ENCODE results near the gene HEXIM2.

The HEXIM2 gene

DNA sequence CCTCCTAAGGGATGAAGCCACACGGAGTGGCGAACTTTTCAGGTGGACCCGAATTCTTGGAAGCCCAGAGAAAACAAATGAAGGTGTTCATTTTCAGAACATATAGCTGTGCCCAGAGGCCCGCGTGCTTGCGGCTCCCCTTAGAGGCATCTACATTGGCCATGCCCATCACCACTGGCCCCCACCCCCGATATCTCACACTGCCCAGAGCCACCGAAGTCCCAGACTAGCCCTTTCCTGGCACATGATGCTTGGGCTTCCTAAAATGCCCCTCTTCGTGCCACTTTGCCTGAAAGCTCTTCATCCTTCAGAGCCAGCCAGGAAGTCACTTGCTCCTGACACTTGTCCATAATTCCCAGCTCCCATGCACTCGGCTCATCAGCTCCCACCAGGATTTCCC, 15.5 kb upstream of the HEXIM2 start:
- Histone ChIP-seq H3K4me3 (ENCODE audit: low read length in 2 of 2) (peak overlapping the region in 1 of 2 donors; percentile 98), H3K27ac (ENCODE audit: low read length) (peak overlapping the region; percentile 99), H3K9ac (ENCODE audit: low read length in 2 of 2) (peak overlapping the region in 1 of 2 donors; percentile 99)

DNA sequence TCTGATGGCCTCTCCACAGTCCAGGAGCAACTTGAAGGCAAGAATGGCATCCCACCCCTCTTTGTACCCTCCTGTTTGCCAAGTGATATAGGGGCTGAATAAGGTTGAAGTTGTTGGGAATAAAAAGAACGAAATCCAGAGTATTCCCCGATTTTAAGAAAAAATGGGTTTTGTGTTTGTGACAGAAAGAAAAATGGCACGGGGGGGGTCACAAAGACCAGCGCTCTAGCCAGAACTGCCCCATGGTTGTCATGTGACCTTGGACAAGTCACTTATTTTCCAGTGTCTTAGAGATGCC, 15.1 kb upstream of the HEXIM2 start:
- Histone ChIP-seq H3K9ac (ENCODE audit: low read length in 2 of 2) (peak overlapping the region; percentile 88 to 99), H3K4me1 (ENCODE audit: control insufficient read depth, insufficient read depth, low read length) (peaks cover 44% of the 10 kb centered on the region), H3K9me3 (ENCODE audit: control insufficient read depth in 2 of 2, low read length in 2 of 2) (no peaks in the 10 kb centered on the region), H3K4me3 (ENCODE audit: low read length in 2 of 2) (peak overlapping the region; percentile 82 to 98), H3K27me3 (ENCODE audit: control insufficient read depth in 1 of 2, insufficient read depth in 2 of 2, low read length in 2 of 2) (no peaks in the 10 kb centered on the region), H3K36me3 (ENCODE audit: control insufficient read depth in 2 of 2, insufficient read depth in 2 of 2, low read length in 2 of 2) (no peaks in the 10 kb centered on the region), H3K27ac (ENCODE audit: low read length) (peak overlapping the region; percentile 99)

More for the DNA sequence above, 15.5 kb upstream of the HEXIM2 start:
- no peaks in the 10 kb centered on the region for H3K36me3 ChIP-seq (ENCODE audit: control insufficient read depth in 2 of 2, insufficient read depth in 2 of 2, low read length in 2 of 2)
- H3K4me1 ChIP-seq (ENCODE audit: control insufficient read depth, insufficient read depth, low read length), result peaks cover 40% of the 10 kb centered on the region
- no peaks in the 10 kb centered on the region for H3K27me3 ChIP-seq (ENCODE audit: control insufficient read depth in 1 of 2, insufficient read depth in 2 of 2, low read length in 2 of 2)
- H3K9me3 ChIP-seq (ENCODE audit: control insufficient read depth in 2 of 2, low read length in 2 of 2), result no peaks in the 10 kb centered on the region

DNA sequence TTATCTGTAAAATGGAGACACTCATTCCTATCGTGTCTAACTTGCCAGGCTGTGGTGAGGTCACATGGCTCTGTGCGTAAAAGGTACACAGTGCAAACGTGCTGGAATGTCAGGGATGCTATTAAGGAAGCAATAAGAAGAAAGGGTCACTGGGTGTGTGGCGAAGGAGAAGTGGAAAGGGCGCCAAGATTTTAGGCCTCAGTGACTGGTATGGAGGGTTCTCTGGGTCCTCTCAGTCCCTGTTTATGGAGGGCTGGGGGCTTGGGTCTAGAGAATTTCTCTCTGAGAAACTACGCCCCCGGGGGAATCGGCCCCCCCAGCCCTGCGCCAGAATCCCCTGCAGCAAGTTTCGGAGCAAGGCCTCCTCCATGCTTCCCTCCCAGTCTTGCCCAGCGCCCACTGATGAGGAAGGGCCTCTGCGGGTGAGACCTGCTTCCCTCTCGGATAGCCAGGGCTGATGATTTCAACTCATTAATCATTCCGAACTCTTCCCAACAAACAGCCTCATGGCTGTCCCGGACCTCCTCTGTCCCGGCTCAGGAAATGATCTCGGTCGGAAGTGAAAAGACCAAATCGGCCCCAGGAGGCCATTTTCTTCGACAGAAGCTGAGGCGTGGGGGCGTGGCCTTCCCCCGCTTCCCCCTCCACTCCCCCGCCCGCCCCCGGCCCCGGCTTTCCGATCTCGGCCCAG, 14.6 kb upstream of the HEXIM2 start:
- peak overlapping the region; percentile 82 to 98 for H3K4me3 ChIP-seq (ENCODE audit: low read length in 2 of 2)
- H3K27me3 ChIP-seq (ENCODE audit: control insufficient read depth in 1 of 2, insufficient read depth in 2 of 2, low read length in 2 of 2), result no peaks in the 10 kb centered on the region
- H3K9ac ChIP-seq (ENCODE audit: low read length in 2 of 2), result peak overlapping the region; percentile 99
- no peaks in the 10 kb centered on the region for H3K36me3 ChIP-seq (ENCODE audit: control insufficient read depth in 2 of 2, insufficient read depth in 2 of 2, low read length in 2 of 2)
- H3K27ac ChIP-seq (ENCODE audit: low read length), result peak overlapping the region; percentile 99
- H3K9me3 ChIP-seq (ENCODE audit: control insufficient read depth in 2 of 2, low read length in 2 of 2), result no peaks in the 10 kb centered on the region
- H3K4me1 ChIP-seq (ENCODE audit: control insufficient read depth, insufficient read depth, low read length), result peaks cover 48% of the 10 kb centered on the region

DNA sequence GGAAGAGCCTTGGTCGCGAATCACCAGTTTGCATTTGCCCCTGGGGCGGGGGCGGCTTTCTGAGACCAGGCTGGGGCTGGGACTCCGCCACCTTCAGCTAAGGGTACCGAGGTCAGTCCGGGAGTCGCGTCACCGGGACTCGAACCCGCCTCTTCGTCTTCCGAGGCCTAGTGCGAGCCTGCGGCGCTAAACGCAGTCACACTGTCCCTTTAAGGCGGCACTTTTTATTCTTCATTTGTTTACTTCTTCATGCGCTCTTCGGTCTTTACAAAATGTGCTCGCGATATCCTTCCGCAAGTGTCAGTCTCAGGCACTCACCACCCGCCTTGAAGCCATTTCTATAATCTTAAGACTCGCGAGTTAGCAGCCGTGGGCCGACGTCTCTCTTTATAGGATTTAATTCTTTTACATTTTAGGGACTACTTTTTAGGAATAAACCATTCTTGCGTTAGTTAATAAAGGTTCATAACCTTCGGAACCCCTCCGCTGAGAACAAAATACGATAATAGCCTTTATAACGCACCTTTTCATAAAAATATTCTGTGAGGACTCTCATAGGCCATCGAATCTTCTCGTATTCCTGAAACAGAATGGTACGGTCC, 14.0 kb upstream of the HEXIM2 start:
- no peaks in the 10 kb centered on the region for H3K36me3 ChIP-seq (ENCODE audit: control insufficient read depth in 2 of 2, insufficient read depth in 2 of 2, low read length in 2 of 2)
- no peaks in the 10 kb centered on the region for H3K9me3 ChIP-seq (ENCODE audit: control insufficient read depth in 2 of 2, low read length in 2 of 2)
- peak overlapping the region; percentile 99 for H3K27ac ChIP-seq (ENCODE audit: low read length)
- H3K9ac ChIP-seq (ENCODE audit: low read length in 2 of 2), result peak overlapping the region; percentile 99
- peak overlapping the region; percentile 82 to 98 for H3K4me3 ChIP-seq (ENCODE audit: low read length in 2 of 2)
- H3K27me3 ChIP-seq (ENCODE audit: control insufficient read depth in 1 of 2, insufficient read depth in 2 of 2, low read length in 2 of 2), result no peaks in the 10 kb centered on the region
- peaks cover 48% of the 10 kb centered on the region for H3K4me1 ChIP-seq (ENCODE audit: control insufficient read depth, insufficient read depth, low read length)

DNA sequence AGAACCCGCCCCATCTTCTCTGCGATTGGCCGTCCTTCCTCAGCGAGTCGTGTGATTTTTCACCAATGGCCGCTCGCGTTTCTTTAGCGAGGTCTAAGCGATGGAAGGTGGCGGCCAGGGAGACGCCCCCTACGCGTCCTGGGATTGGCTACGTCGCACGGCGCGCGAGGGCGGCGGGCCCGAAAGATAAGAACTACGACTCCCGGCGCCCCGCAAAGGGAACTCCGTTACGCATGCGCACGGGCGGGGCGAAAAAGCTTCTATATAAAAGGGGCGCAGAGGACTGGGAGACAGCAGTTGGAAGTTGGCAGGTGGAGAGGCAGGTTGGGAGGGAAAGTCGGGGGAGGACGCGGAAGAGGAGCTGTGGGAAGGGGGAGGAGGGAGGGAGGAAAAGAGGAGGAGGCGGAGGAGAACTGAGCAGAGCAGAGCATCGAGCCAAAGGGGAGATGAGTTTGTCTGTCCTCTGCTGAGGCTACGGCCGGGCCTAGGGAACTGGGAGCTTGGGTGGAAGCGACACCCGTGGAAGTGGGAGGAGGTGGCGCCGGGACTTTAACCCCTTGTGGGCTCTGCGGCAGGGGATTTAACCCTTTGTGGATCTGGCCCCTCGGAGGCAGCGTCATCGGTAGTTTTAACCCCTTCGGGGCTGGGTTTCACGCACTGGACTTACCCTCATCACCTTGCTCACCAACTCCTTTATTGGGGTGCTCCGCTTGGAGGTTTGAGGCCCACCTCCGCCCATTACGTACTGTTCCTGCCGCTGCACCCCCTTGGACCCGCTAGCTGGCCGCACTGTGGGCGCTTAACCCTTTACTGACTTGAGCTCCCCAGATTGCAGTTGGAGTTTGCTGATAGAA, 13.3 kb upstream of the HEXIM2 start, which contains the start of gene HEXIM1:
HEXIM1 (plus strand) TSS at position 293 of the 854 bp plus-strand sequence. CDS start 716 bp downstream, outside the sequence.
- Histone ChIP-seq H3K27me3 (ENCODE audit: control insufficient read depth in 1 of 2, insufficient read depth in 2 of 2, low read length in 2 of 2) (no peaks in the 10 kb centered on the region), H3K27ac (ENCODE audit: low read length) (peak within 1 kb of the TSS; percentile 99), H3K4me1 (ENCODE audit: control insufficient read depth, insufficient read depth, low read length) (peaks cover 43% of the 10 kb centered on the region), H3K9me3 (ENCODE audit: control insufficient read depth in 2 of 2, low read length in 2 of 2) (no peaks in the 10 kb centered on the region), H3K36me3 (ENCODE audit: control insufficient read depth in 2 of 2, insufficient read depth in 2 of 2, low read length in 2 of 2) (no peaks in the 10 kb centered on the region), H3K4me3 (ENCODE audit: low read length in 2 of 2) (peak within 1 kb of the TSS; percentile 82 to 98), H3K9ac (ENCODE audit: low read length in 2 of 2) (peak within 1 kb of the TSS; percentile 99)

DNA sequence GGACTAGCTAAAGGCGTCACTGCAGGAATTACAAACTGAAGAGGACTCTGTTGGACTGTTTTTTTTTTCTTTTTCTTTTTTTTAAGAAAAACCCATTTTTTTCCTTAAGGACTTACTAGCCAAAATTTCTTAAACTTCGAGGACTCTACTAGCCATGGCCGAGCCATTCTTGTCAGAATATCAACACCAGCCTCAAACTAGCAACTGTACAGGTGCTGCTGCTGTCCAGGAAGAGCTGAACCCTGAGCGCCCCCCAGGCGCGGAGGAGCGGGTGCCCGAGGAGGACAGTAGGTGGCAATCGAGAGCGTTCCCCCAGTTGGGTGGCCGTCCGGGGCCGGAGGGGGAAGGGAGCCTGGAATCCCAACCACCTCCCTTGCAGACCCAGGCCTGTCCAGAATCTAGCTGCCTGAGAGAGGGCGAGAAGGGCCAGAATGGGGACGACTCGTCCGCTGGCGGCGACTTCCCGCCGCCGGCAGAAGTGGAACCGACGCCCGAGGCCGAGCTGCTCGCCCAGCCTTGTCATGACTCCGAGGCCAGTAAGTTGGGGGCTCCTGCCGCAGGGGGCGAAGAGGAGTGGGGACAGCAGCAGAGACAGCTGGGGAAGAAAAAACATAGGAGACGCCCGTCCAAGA, 12.5 kb upstream of the HEXIM2 start:
- H3K27ac ChIP-seq (ENCODE audit: low read length), result peak overlapping the region; percentile 99
- H3K4me3 ChIP-seq (ENCODE audit: low read length in 2 of 2), result peak overlapping the region; percentile 80 to 98
- H3K9ac ChIP-seq (ENCODE audit: low read length in 2 of 2), result peak overlapping the region; percentile 95 to 98
- H3K36me3 ChIP-seq (ENCODE audit: control insufficient read depth in 2 of 2, insufficient read depth in 2 of 2, low read length in 2 of 2), result no peaks in the 10 kb centered on the region
- no peaks in the 10 kb centered on the region for H3K27me3 ChIP-seq (ENCODE audit: control insufficient read depth in 1 of 2, insufficient read depth in 2 of 2, low read length in 2 of 2)
- peaks cover 35% of the 10 kb centered on the region for H3K4me1 ChIP-seq (ENCODE audit: control insufficient read depth, insufficient read depth, low read length)
- no peaks in the 10 kb centered on the region for H3K9me3 ChIP-seq (ENCODE audit: control insufficient read depth in 2 of 2, low read length in 2 of 2)

DNA sequence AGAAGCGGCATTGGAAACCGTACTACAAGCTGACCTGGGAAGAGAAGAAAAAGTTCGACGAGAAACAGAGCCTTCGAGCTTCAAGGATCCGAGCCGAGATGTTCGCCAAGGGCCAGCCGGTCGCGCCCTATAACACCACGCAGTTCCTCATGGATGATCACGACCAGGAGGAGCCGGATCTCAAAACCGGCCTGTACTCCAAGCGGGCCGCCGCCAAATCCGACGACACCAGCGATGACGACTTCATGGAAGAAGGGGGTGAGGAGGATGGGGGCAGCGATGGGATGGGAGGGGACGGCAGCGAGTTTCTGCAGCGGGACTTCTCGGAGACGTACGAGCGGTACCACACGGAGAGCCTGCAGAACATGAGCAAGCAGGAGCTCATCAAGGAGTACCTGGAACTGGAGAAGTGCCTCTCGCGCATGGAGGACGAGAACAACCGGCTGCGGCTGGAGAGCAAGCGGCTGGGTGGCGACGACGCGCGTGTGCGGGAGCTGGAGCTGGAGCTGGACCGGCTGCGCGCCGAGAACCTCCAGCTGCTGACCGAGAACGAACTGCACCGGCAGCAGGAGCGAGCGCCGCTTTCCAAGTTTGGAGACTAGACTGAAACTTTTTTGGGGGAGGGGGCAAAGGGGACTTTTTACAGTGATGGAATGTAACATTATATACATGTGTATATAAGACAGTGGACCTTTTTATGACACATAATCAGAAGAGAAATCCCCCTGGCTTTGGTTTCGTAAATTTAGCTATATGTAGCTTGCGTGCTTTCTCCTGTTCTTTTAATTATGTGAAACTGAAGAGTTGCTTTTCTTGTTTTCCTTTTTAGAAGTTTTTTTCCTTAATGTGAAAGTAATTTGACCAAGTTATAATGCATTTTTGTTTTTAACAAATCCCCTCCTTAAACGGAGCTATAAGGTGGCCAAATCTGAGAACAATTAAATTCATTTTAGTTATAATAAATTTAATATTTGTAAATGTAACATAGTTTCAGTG, 11.7 kb upstream of the HEXIM2 start:
- H3K4me1 ChIP-seq (ENCODE audit: control insufficient read depth, insufficient read depth, low read length), result peaks cover 27% of the 10 kb centered on the region
- H3K9ac ChIP-seq (ENCODE audit: low read length in 2 of 2), result peak overlapping the region; percentile 95 to 98
- H3K4me3 ChIP-seq (ENCODE audit: low read length in 2 of 2), result peak overlapping the region; percentile 80 to 98
- peak overlapping the region; percentile 99 for H3K27ac ChIP-seq (ENCODE audit: low read length)
- no peaks in the 10 kb centered on the region for H3K27me3 ChIP-seq (ENCODE audit: control insufficient read depth in 1 of 2, insufficient read depth in 2 of 2, low read length in 2 of 2)
- H3K36me3 ChIP-seq (ENCODE audit: control insufficient read depth in 2 of 2, insufficient read depth in 2 of 2, low read length in 2 of 2), result no peaks in the 10 kb centered on the region
- no peaks in the 10 kb centered on the region for H3K9me3 ChIP-seq (ENCODE audit: control insufficient read depth in 2 of 2, low read length in 2 of 2)

DNA sequence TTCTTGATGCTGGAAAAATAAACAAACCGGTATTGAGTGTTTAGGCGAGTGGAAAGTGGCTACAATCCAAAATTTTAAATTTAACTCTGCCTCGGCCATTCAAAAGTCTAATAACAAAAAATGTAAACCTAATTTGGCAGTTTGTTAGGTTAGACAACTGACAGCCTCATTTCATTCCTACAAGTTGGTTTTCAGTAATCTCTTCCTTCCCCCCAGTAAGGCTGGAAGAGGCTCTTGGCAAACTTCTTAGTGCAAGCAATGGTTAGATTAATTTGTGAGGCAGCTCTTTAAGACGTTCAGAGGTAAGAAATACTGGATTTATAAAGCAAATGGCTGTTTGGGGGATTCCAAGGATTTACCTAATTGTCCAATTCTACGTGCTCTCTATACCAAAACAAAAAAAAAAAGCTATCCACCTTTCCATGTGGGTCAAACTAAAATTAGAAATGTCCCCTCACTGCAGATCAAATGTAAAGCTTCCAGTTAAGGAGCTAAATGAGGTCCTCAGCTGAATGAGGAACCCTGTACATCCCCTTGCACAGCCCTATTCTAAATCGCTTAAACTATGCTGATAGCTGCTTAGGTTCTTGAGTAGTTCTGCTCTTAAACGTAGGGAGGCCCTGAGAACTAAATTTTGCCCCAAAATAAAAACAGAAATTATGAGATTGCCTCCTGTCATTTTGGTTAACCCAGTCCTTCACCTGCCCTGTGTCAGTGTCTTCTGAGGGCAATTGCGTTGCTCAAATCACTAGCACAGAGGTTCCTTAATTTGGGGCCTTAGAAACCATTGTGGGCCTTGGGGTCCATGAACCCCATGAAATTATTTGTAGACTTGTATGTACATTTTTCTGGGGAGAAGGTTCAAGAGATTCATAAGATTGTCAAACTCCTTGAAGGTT, 10.5 kb upstream of the HEXIM2 start:
- Histone ChIP-seq H3K4me1 (ENCODE audit: control insufficient read depth, insufficient read depth, low read length) (peaks cover 24% of the 10 kb centered on the region), H3K9ac (ENCODE audit: low read length in 2 of 2) (peak overlapping the region; percentile 13 to 95), H3K27ac (ENCODE audit: low read length) (peak overlapping the region; percentile 25), H3K4me3 (ENCODE audit: low read length in 2 of 2) (peak overlapping the region; percentile 62 to 98), H3K36me3 (ENCODE audit: control insufficient read depth in 2 of 2, insufficient read depth in 2 of 2, low read length in 2 of 2) (no peaks in the 10 kb centered on the region), H3K27me3 (ENCODE audit: control insufficient read depth in 1 of 2, insufficient read depth in 2 of 2, low read length in 2 of 2) (no peaks in the 10 kb centered on the region), H3K9me3 (ENCODE audit: control insufficient read depth in 2 of 2, low read length in 2 of 2) (no peaks in the 10 kb centered on the region)

DNA sequence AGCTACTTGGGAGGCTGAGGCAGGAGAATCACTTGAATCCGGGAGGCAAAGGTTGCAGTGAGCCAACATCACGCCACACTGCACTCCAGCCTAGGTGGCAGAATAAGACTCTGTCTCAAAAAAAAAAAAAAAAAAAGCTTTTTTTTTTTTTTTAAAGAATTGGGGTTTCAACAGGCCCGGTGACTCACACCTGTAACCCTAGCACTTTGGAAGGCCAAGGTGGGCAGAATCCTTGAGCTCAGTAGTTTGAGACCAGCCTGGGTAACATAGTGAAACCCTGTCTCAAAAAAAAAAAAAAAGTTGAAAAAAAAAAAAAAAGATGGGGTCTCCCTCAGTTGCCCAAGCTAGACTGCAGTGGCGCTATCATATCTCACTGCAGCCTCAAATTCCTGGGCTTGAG, 6.6 kb upstream of the HEXIM2 start:
- peaks cover 28% of the 10 kb centered on the region for H3K4me1 ChIP-seq (ENCODE audit: control insufficient read depth, insufficient read depth, low read length)
- H3K9ac ChIP-seq (ENCODE audit: low read length in 2 of 2), result no peak overlapping the region
- H3K27ac ChIP-seq (ENCODE audit: low read length), result no peak overlapping the region
- no peaks in the 10 kb centered on the region for H3K27me3 ChIP-seq (ENCODE audit: control insufficient read depth in 1 of 2, insufficient read depth in 2 of 2, low read length in 2 of 2)
- no peaks in the 10 kb centered on the region for H3K9me3 ChIP-seq (ENCODE audit: control insufficient read depth in 2 of 2, low read length in 2 of 2)
- no peaks in the 10 kb centered on the region for H3K36me3 ChIP-seq (ENCODE audit: control insufficient read depth in 2 of 2, insufficient read depth in 2 of 2, low read length in 2 of 2)
- H3K4me3 ChIP-seq (ENCODE audit: low read length in 2 of 2), result no peak overlapping the region

All from stomach smooth muscle (tissue), 2 donors.